Testis (tissue), 2 donors: ENCODE results near the gene PAK3.

Experiments used
- CTCF ChIP-seq, 3 experiments: fragments of 450-650 bp in 2 of 3; fragments of 200-600 bp in 1 of 3; sonication (generic) in 1 of 3; IDR thresholded peaks; one replicate each; pipeline ENCODE4 v1.5.1; 2016 to 2019; ENCODE audit warnings: antibody characterized with exemption in 3 of 3, mild to moderate bottlenecking in 2 of 3, moderate library complexity in 1 of 3
- POLR2A ChIP-seq: fragments of 450-650 bp; IDR thresholded peaks from one replicate; pipeline ENCODE4 v1.6.1; 2017; ENCODE audit warnings: antibody characterized with exemption, mild to moderate bottlenecking, moderate library complexity

- TF ChIP-seq CTCF (IDR thresholded peaks at IDR 0.05) (no peak), POLR2A (no peak)
Observed at GRCh38 chrX:111052478-111052877, 43.5 kb upstream of the PAK3 start.
